Putamen (tissue), 1 donor: ENCODE results near the gene IL6R.
A peak's percentile ranks its signal among the peaks of the same experiment; 100 is the strongest.

ENCODE experiments used
- DNase-seq: peaks from one replicate; pipeline ENCODE4 v3.0.0-alpha.2; 2016; ENCODE audit warnings: low spot score

IL6R gene

GRCh38 chr1:154453574-154454352 is 48.6 kb downstream of the IL6R start:
- DNase-seq, result no peak

- no peak for DNase-seq
Observed at GRCh38 chr1:154454386-154455120, 49.4 kb downstream of the IL6R start.

- DNase-seq, result no peak
Observed at GRCh38 chr1:154456631-154457030, 51.5 kb downstream of the IL6R start.

GRCh38 chr1:154459080-154459479 is 53.9 kb downstream of the IL6R start:
- DNase-seq, result no peak

GRCh38 chr1:154460695-154461260 is 55.6 kb downstream of the IL6R start:
- DNase-seq, result no peak

- no peak for DNase-seq
Observed at GRCh38 chr1:154463512-154463990, 58.4 kb downstream of the IL6R start.

- DNase-seq, result no peak
Observed at GRCh38 chr1:154465621-154466195, 60.6 kb downstream of the IL6R start.

GRCh38 chr1:154466206-154466605 is 61.1 kb downstream of the IL6R start:
- DNase-seq, result no peak

GRCh38 chr1:154466921-154467417 is 61.8 kb downstream of the IL6R start:
- no peak for DNase-seq

GRCh38 chr1:154467434-154468102 is 62.4 kb downstream of the IL6R start:
- DNase-seq, result no peak

- no peak for DNase-seq
Observed at GRCh38 chr1:154468535-154469250, 63.5 kb downstream of the IL6R start.

GRCh38 chr1:154469844-154470560 is 64.9 kb downstream of the IL6R start:
- DNase-seq, result no peak

GRCh38 chr1:154471304-154471703 is 66.2 kb downstream of the IL6R start:
- DNase-seq, result no peak

GRCh38 chr1:154474802-154475201 is 69.7 kb downstream of the IL6R start:
- peak; percentile 91 for DNase-seq

GRCh38 chr1:154476791-154477190 is 71.6 kb downstream of the IL6R start:
- DNase-seq, result no peak

- no peak for DNase-seq
Observed at GRCh38 chr1:154478013-154478412, 72.9 kb downstream of the IL6R start.

GRCh38 chr1:154478639-154479038 is 73.5 kb downstream of the IL6R start:
- no peak for DNase-seq

- DNase-seq, result peak; percentile 89
Observed at GRCh38 chr1:154479764-154480421, 74.8 kb downstream of the IL6R start.

- DNase-seq, result no peak
Observed at GRCh38 chr1:154481053-154481452, 75.9 kb downstream of the IL6R start.
